Esophagus muscularis mucosa (tissue), 4 donors: ENCODE data around the gene RNF13. TPM values are rescaled to one million over a fixed set of nuclear protein-coding genes. Genes with fewer than 3 reads are reported as not detected.

ENCODE experiments used
- DNase-seq: peaks from one replicate; pipeline ENCODE4 v3.0.0-alpha.2; 2017; ENCODE audit errors: extremely low spot score
- H3K27ac ChIP-seq, 4 donors: fragments of 200-600 bp; sonication (generic); replicated peaks in 1 of 4; 1 replicate in 3 of 4; 2 replicates in 1 of 4; pipeline ENCODE4 v1.5.1; 2016 to 2019; ENCODE audit warnings: mild to moderate bottlenecking in 1 of 4
- H3K27me3 ChIP-seq, 4 donors: fragments of 200-600 bp; sonication (generic); one replicate each; pipeline versions ENCODE4 v1.5.1 to v1.6.0; 2016 to 2019
- H3K36me3 ChIP-seq, 4 donors: fragments of 200-600 bp; sonication (generic); one replicate each; pipeline ENCODE4 v1.5.1; 2016 to 2019
- H3K4me1 ChIP-seq, 4 donors: fragments of 200-600 bp; sonication (generic); one replicate each; pipeline ENCODE4 v1.5.1; 2016 to 2019
- H3K4me3 ChIP-seq, 4 donors: fragments of 200-600 bp; sonication (generic); 1 replicate in 2 of 4; 2 replicates in 2 of 4; pipeline ENCODE4 v1.5.1; 2016 to 2019; ENCODE audit warnings: mild to moderate bottlenecking in 4 of 4, moderate library complexity in 1 of 4
- H3K9me3 ChIP-seq, 4 donors: fragments of 200-600 bp; sonication (generic); 1 replicate in 3 of 4; 2 replicates in 1 of 4; pipeline ENCODE4 v1.5.1; 2016 to 2019
- EP300 ChIP-seq: sonication (generic); formaldehyde crosslinking; IDR thresholded peaks from one replicate; pipeline ENCODE4 v1.6.1; 2017; ENCODE audit warnings: antibody characterized with exemption
- POLR2A ChIP-seq: fragments of 450-650 bp; IDR thresholded peaks from one replicate; pipeline ENCODE4 v1.6.1; 2017; ENCODE audit warnings: antibody characterized with exemption, moderate library complexity, mild to moderate bottlenecking, low read depth
- POLR2AphosphoS5 ChIP-seq, 2 donors: sonication (generic); formaldehyde crosslinking; IDR thresholded peaks; one replicate each; pipeline ENCODE4 v1.6.1; 2017; ENCODE audit warnings: antibody characterized with exemption in 2 of 2
- WGBS: methylation state at CpG from one replicate; pipeline ENCODE4 v1.1.5; 2018; 5-methylcytosine and 5-hydroxymethylcytosine counted together
- intact Hi-C: fragments of 100-400 bp; cut with DNase I; formaldehyde crosslinking; loops from one replicate; pipeline ENCODE4 v1.15.1; 2023
- total RNA-seq, 4 donors: library from RNA; depleted of rRNA; stranded (reverse); fragments of >200 nt; gene quantifications; one replicate each; pipeline versions ENCODE4 v1.1.0 to v1.2.1, GENCODE V29; 2016
- TF ChIP-seq, protein P1 (sequence below), 3 experiments: fragments of 200-600 bp in 2 of 3; fragments of 450-650 bp in 1 of 3; sonication (generic) in 2 of 3; IDR thresholded peaks; one replicate each; pipeline ENCODE4 v1.5.1; 2017 to 2019; ENCODE audit warnings: antibody characterized with exemption in 3 of 3, mild to moderate bottlenecking in 2 of 3, moderate library complexity in 1 of 3

The RNF13 gene
- total RNA-seq, 4 donors from 2014 or later = 52.9 to 95.1 (median 78.2) TPM

DNA sequence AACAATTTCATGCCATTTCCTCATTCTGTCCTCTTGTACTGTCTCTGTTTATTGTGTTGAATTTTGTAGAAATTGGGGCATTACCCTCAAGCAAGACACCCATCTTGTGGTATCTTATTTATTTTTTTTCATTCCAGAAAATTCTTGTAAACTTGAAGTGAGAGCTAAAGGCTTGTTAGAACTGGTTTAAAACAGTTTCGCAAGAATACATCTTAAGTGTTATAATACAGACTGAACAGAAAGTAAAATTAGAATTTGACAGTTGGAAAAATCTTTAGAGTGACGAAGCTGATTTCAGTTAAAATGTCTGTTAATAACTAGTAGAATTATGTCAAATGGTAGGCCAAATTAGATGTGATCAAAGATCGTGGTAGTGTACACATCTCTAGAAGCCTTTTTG, 26.9 kb downstream of the RNF13 start:
- Histone ChIP-seq H3K9me3 (peaks cover 0 to 4% (median 0%) of the 10 kb centered on the region in 4 donors), H3K27me3 (no peaks in the 10 kb centered on the region), H3K4me3 (no peak overlapping the region), H3K4me1 (peaks cover 12 to 31% (median 22%) of the 10 kb centered on the region in 4 donors), H3K27ac (no peak overlapping the region), H3K36me3 (no peaks in the 10 kb centered on the region)
- DNase-seq = no peak
- TF ChIP-seq EP300 (no peak), POLR2AphosphoS5 (IDR thresholded peaks at IDR 0.05) (no peak), POLR2A (no peak)
- TF ChIP-seq, protein P1, sequence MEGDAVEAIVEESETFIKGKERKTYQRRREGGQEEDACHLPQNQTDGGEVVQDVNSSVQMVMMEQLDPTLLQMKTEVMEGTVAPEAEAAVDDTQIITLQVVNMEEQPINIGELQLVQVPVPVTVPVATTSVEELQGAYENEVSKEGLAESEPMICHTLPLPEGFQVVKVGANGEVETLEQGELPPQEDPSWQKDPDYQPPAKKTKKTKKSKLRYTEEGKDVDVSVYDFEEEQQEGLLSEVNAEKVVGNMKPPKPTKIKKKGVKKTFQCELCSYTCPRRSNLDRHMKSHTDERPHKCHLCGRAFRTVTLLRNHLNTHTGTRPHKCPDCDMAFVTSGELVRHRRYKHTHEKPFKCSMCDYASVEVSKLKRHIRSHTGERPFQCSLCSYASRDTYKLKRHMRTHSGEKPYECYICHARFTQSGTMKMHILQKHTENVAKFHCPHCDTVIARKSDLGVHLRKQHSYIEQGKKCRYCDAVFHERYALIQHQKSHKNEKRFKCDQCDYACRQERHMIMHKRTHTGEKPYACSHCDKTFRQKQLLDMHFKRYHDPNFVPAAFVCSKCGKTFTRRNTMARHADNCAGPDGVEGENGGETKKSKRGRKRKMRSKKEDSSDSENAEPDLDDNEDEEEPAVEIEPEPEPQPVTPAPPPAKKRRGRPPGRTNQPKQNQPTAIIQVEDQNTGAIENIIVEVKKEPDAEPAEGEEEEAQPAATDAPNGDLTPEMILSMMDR (IDR thresholded peaks at IDR 0.05) = no peak
- 96% methylated on average over 3 of the region's 3 CpGs for WGBS
- intact Hi-C loops = no loop called here

DNA sequence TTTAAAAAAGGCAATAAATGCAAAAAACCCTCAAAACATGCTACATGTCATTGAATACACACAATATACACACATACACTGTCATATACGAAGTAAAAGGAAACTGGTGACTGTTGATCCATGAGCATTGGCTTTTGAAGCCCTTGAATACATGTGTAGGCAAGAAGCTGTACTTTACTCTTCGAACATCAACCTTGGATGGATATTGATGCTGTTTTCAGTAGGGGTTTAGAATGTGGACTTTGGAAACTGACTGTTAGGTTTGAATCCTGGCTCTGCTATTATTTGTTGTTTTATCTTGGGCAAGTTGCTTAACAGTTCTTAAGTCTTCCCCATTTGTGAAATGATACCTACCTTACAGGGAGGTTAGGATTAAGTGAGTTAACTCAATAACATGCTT, 30.5 kb downstream of the RNF13 start:
- Histone ChIP-seq H3K4me3 (no peak overlapping the region), H3K36me3 (peaks cover 0 to 27% (median 9%) of the 10 kb centered on the region in 4 donors), H3K9me3 (no peaks in the 10 kb centered on the region), H3K27me3 (no peaks in the 10 kb centered on the region), H3K4me1 (peaks cover 12 to 35% (median 23%) of the 10 kb centered on the region in 4 donors), H3K27ac (no peak overlapping the region)
- DNase-seq = no peak
- WGBS = 86% methylated on average over 2 of the region's 2 CpGs
- TF ChIP-seq EP300 (no peak), POLR2AphosphoS5 (IDR thresholded peaks at IDR 0.05) (no peak), POLR2A (no peak)
- TF ChIP-seq, protein P1 (IDR thresholded peaks at IDR 0.05) = no peak
- intact Hi-C loops = no loop called here

GRCh38 chr3:149844091-149844490, 31.1 kb downstream of the RNF13 start:
- Histone ChIP-seq H3K27me3 (no peaks in the 10 kb centered on the region), H3K4me1 (peaks cover 12 to 37% (median 23%) of the 10 kb centered on the region in 4 donors), H3K4me3 (no peak overlapping the region), H3K9me3 (no peaks in the 10 kb centered on the region), H3K36me3 (peaks cover 0 to 29% (median 9%) of the 10 kb centered on the region in 4 donors), H3K27ac (no peak overlapping the region)
- TF ChIP-seq, protein P1 (IDR thresholded peaks at IDR 0.05) = no peak
- TF ChIP-seq POLR2AphosphoS5 (IDR thresholded peaks at IDR 0.05) = no peak
- TF ChIP-seq EP300 = no peak
- TF ChIP-seq POLR2A = no peak
- DNase-seq = no peak
- intact Hi-C loops = no loop called here
- whole genome bisulfite sequencing = 86% methylated on average over 2 of the region's 2 CpGs

DNA sequence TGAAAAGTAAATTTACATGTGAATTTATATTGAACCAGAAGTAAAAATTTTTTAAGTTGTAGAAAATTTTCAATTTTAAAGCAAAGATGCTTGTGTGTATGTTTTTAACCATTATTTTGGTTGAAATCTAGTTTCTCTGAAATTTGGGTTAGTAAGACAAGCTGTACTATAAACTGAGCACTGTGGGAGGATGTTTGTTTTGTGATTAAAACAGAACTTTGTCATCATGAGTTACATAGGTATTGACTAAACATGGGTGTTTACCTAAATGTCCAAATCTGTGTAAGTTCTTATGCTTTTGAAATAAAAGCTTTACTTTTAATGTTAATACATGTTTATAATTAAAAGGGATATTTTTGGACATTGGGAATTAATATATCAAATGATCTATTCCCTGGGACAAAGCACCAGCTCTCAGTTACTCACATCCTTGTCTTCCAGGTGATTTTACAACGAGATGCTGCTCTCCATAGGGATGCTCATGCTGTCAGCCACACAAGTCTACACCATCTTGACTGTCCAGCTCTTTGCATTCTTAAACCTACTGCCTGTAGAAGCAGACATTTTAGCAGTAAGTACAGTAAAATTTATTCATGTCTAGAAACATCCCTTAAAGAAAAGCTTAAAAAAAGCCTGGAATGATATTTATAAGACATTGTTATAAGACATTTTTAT, 32.7 kb downstream of the RNF13 start:
- Histone ChIP-seq H3K36me3 (peaks cover 0 to 29% (median 9%) of the 10 kb centered on the region in 4 donors), H3K9me3 (no peaks in the 10 kb centered on the region), H3K4me3 (no peak overlapping the region), H3K27ac (no peak overlapping the region), H3K27me3 (no peaks in the 10 kb centered on the region), H3K4me1 (peaks cover 11 to 26% (median 17%) of the 10 kb centered on the region in 4 donors)
- WGBS = 89% methylated on average over 1 of the region's 1 CpG
- intact Hi-C loops = no loop called here
- DNase-seq = no peak
- TF ChIP-seq POLR2A (no peak), POLR2AphosphoS5 (IDR thresholded peaks at IDR 0.05) (no peak), EP300 (no peak)
- TF ChIP-seq, protein P1 (IDR thresholded peaks at IDR 0.05) = no peak
